Adrenal gland (tissue), 12 donors: ENCODE data around the gene RPL26. TPM values are rescaled to one million over a fixed set of nuclear protein-coding genes. Genes with fewer than 3 reads are reported as not detected.

Experiments
- DNase-seq, 7 donors: peaks; one replicate each; pipeline ENCODE4 v3.0.0-alpha.2; 2019 to 2020
- H3K27ac ChIP-seq, 5 donors: fragments of 200-600 bp; sonication (generic) in 4 of 5; 1 replicate in 3 of 5; 2 replicates in 2 of 5; pipeline versions ENCODE4 v1.5.1 to v1.8.0; 2016 to 2020; ENCODE audit warnings: mild to moderate bottlenecking in 1 of 5
- H3K27me3 ChIP-seq: fragments of 200-600 bp; 2 replicates; pipeline ENCODE4 v1.8.0; 2021
- H3K36me3 ChIP-seq, 2 donors: fragments of 200-600 bp; replicated peaks in 1 of 2; 1 replicate in 1 of 2; 2 replicates in 1 of 2; pipeline versions ENCODE4 v1.5.1 to v1.8.0; 2018 to 2022
- H3K4me1 ChIP-seq, 2 donors: fragments of 200-600 bp; replicated peaks in 1 of 2; 1 replicate in 1 of 2; 2 replicates in 1 of 2; pipeline versions ENCODE4 v1.5.1 to v1.8.0; 2018 to 2021
- H3K4me3 ChIP-seq, 4 donors: fragments of 200-600 bp; sonication (generic) in 3 of 4; one replicate each; pipeline ENCODE4 v1.5.1; 2016 to 2018
- H3K9me3 ChIP-seq, 3 donors: fragments of 200-600 bp; sonication (generic) in 1 of 3; replicated peaks in 1 of 3; 1 replicate in 2 of 3; 2 replicates in 1 of 3; pipeline versions ENCODE4 v1.5.1 to v1.8.0; 2016 to 2021
- POLR2A ChIP-seq, 2 donors: fragments of 450-650 bp; IDR thresholded peaks; one replicate each; pipeline ENCODE4 v1.6.1; 2017; ENCODE audit warnings: antibody characterized with exemption in 2 of 2, mild to moderate bottlenecking in 2 of 2, moderate library complexity in 1 of 2
- WGBS, 4 donors: extraction: QIAGEN DNeasy Blood & Tissue Kit in 2 of 4; methylation state at CpG; one replicate each; pipeline versions ENCODE4 v1.1.5 to v1.1.7; 2013 to 2017; 5-methylcytosine and 5-hydroxymethylcytosine counted together
- intact Hi-C, 2 donors: fragments of 100-400 bp; cut with DNase I; formaldehyde crosslinking; loops; one replicate each; pipeline versions ENCODE4 v1.14.1 to v1.15.0; 2022 to 2023
- polyA plus RNA-seq, 3 donors: library from polyadenylated mRNA; stranded (reverse); fragments of 200-250 nt in 2 of 3; fragments of 350-450 nt in 1 of 3; fragmentation: Illumina TruSeq in 1 of 3; extraction: RNeasy Lipid Tissue Mini Kit (QIAGEN cat#74804) in 1 of 3; gene quantifications; one replicate each; pipeline ENCODE4 v1.2.3, GENCODE V29; 2013 to 2014
- total RNA-seq, 9 donors: library from RNA; depleted of rRNA in 4 of 9; stranded (reverse); fragments of >200 nt in 4 of 9; fragments of 120-200 nt in 1 of 9; fragmentation: NEBNext Ultra II Directional in 1 of 9; extraction: Animal tissue kit (Norgen Biotek cat#: 25700) in 1 of 9; gene quantifications; one replicate each; pipeline versions ENCODE4 v1.1.0 to v1.2.4, GENCODE V29; 2013 to 2023
- TF ChIP-seq, protein P1 (sequence below), 6 experiments: fragments of 450-650 bp in 4 of 6; fragments of 200-600 bp in 2 of 6; sonication (generic) in 1 of 6; IDR thresholded peaks; 1 replicate in 5 of 6; 2 replicates in 1 of 6; pipeline versions ENCODE4 v1.5.1 to v1.8.0; 2016 to 2021; ENCODE audit warnings: antibody characterized with exemption in 6 of 6, mild to moderate bottlenecking in 2 of 6, moderate library complexity in 1 of 6
- donor health status: healthy with polysubstance abuse.
- donor health status: Bipolar disorder and iron deficiency.
- donor health status: DM: yes; HTN: yes; CAD: no.
- donor health status: DM: no; HTN: no; CAD: no.
- donor health status: DM: no; HTN: no; CAD: no.
- donor health status: DM: yes; HTN: yes; CAD: no.

RPL26 gene
- total and polyA plus RNA-seq, 12 donors: 1,250 to 3,973 (median 1,971) TPM

DNA sequence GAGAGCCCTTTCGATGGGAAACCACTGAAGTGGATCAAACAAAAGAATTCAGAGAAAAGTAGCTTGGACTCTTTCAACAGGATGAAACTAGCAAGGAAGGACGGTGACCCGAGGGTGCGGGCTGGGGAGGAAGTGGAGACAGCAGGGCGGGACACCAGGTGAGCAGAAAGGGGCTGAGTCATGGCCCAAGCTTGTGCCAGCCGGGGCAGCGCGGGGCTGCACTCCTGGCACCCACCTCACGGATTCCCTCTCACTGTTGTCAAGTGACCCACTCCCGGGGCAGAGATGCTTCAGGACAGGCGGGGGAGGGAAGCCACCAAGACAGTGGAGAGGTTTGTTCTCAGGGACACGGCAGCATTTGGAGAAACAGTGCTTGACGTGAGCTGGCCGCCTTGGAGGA, 25.4 kb upstream of the RPL26 start:
- H3K36me3 ChIP-seq: no peaks in the 10 kb centered on the region
- intact Hi-C loops: loop anchor here in 1 of 2 donors (10.0 kb wide), 1 partner anchor 336 kb away; the partner anchor contains the start of gene CCDC42
- TF ChIP-seq POLR2A (IDR thresholded peaks at IDR 0.05): no peak
- TF ChIP-seq, protein P1, sequence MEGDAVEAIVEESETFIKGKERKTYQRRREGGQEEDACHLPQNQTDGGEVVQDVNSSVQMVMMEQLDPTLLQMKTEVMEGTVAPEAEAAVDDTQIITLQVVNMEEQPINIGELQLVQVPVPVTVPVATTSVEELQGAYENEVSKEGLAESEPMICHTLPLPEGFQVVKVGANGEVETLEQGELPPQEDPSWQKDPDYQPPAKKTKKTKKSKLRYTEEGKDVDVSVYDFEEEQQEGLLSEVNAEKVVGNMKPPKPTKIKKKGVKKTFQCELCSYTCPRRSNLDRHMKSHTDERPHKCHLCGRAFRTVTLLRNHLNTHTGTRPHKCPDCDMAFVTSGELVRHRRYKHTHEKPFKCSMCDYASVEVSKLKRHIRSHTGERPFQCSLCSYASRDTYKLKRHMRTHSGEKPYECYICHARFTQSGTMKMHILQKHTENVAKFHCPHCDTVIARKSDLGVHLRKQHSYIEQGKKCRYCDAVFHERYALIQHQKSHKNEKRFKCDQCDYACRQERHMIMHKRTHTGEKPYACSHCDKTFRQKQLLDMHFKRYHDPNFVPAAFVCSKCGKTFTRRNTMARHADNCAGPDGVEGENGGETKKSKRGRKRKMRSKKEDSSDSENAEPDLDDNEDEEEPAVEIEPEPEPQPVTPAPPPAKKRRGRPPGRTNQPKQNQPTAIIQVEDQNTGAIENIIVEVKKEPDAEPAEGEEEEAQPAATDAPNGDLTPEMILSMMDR (IDR thresholded peaks at IDR 0.05): no peak
- H3K4me3 ChIP-seq: no peak overlapping the region
- no peaks in the 10 kb centered on the region for H3K27me3 ChIP-seq
- H3K27ac ChIP-seq: no peak overlapping the region
- 55 to 75% (median 66%) methylated on average over 10 to 14 of the region's 14 CpGs for WGBS, 4 donors
- DNase-seq: peak in 1 of 7 donors; percentile 24
- no peaks in the 10 kb centered on the region for H3K4me1 ChIP-seq
- no peaks in the 10 kb centered on the region for H3K9me3 ChIP-seq

DNA sequence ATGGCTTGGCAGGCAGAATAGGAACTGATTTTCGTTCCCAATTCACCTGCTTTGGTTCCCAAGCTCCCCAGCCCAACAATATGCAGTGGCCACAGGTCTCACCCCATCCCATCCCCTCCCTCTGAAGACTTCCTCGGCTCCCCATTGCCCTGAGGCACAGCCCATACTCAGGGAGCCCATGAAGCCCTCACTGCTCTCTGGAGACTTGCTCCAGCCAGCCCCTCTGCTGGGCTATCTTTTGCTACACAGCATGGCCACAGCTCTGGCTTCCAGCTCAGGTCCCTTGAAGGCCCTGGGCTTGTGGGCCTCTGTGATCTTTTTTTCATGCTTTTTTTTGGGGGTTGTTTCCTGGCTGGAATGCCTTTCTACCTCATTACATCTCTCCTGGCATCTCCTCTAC, 23.2 kb upstream of the RPL26 start:
- H3K4me3 ChIP-seq: no peak overlapping the region
- WGBS, 4 donors: 33 to 82% (median 72%) methylated on average over 1 to 2 of the region's 2 CpGs
- intact Hi-C loops: loop anchor here in 1 of 2 donors (10.0 kb wide), 1 partner anchor 339 kb away; the partner anchor contains the start of gene CCDC42
- no peaks in the 10 kb centered on the region for H3K27me3 ChIP-seq
- H3K9me3 ChIP-seq: no peaks in the 10 kb centered on the region
- no peak overlapping the region for H3K27ac ChIP-seq
- H3K4me1 ChIP-seq: no peaks in the 10 kb centered on the region
- peak in 1 of 7 donors; percentile 21 for DNase-seq
- no peaks in the 10 kb centered on the region for H3K36me3 ChIP-seq
- no peak for TF ChIP-seq POLR2A (IDR thresholded peaks at IDR 0.05)
- TF ChIP-seq, protein P1 (IDR thresholded peaks at IDR 0.05): no peak

DNA sequence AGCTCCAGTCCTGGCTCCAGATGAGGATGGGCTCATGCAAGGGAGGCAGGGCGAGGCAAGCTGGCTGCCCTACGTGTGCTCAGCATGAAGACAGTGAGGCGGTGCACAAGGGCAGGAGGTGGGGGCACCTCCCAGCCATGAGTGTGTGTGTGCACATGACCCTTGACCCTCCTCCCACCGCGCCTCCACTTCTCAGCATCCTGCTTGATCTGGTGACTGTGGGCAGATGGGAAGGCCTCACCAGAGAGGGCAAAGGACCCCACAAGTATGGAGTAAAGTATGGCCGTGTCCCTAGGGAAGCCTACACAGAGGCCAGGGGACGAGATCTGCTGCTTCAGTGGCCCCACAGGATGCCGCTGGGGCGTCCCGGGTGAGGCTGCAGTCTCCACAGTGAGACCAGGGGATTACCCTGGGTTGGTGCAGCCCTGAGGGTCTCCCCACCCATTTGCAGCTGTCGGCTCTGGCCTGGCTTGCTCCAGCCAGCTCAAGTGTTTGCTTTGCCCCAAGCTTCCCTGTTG, 22.6 kb upstream of the RPL26 start:
- intact Hi-C loops: loop anchor here in 1 of 2 donors (10.0 kb wide), 1 partner anchor 339 kb away; the partner anchor contains the start of gene CCDC42
- Histone ChIP-seq H3K27me3 (no peaks in the 10 kb centered on the region), H3K4me3 (no peak overlapping the region), H3K4me1 (no peaks in the 10 kb centered on the region), H3K27ac (no peak overlapping the region), H3K36me3 (no peaks in the 10 kb centered on the region), H3K9me3 (no peaks in the 10 kb centered on the region)
- DNase-seq: peak in 1 of 7 donors; percentile 23
- WGBS, 4 donors: 78 to 84% (median 83%) methylated on average over 6 to 11 of the region's 11 CpGs
- TF ChIP-seq, protein P1 (IDR thresholded peaks at IDR 0.05): no peak
- no peak for TF ChIP-seq POLR2A (IDR thresholded peaks at IDR 0.05)

DNA sequence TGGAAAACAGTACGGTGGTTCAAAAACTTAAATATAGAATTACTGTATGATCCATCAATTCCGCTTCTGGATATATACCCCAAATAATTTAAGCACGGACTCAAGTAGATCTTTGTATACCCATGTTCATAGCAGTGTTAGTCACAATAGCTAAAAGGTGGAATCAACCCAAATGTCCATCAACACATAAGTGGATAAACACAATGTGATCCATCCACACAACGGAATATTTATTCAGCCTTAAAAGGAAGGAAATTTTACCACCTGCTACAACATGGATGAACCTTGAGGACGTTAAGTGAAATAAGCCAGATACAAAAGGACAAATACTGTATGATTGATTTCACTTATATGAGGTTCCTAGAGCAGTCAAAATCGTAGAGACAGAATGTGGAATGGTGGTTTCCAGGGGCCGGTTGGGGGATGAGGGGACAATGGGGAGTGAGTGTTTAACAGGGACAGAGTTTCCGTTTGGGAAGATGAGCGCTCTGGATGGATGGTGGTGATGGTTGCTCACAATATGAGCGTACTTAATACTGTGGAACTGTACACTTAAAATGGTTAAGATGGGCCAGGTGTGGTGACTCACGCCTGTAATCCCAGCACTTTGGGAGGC, 20.0 kb upstream of the RPL26 start:
- Histone ChIP-seq H3K27ac (no peak overlapping the region), H3K4me1 (no peaks in the 10 kb centered on the region), H3K36me3 (no peaks in the 10 kb centered on the region), H3K27me3 (peaks cover 10% of the 10 kb centered on the region), H3K9me3 (no peaks in the 10 kb centered on the region), H3K4me3 (no peak overlapping the region)
- intact Hi-C loops: loop anchor here in 1 of 2 donors (10.0 kb wide), 1 partner anchor 342 kb away; the partner anchor contains the start of gene CCDC42
- 71 to 78% (median 77%) methylated on average over 11 of the region's 11 CpGs for WGBS, 4 donors
- TF ChIP-seq, protein P1 (IDR thresholded peaks at IDR 0.05): no peak
- TF ChIP-seq POLR2A (IDR thresholded peaks at IDR 0.05): no peak
- no peak for DNase-seq
